GM18867 (cell line): ENCODE results near the gene MPDU1.
"Not testable (repeated sequence)": the region's sequence is repeated elsewhere in the genome, so short reads cannot be mapped to it uniquely, and the experiment has no call there.

Experiments used
- ATAC-seq: cut with Tn5 transposase; IDR thresholded peaks from one replicate; pipeline ENCODE4 v1.9.1; 2021; ENCODE audit warnings: mild to moderate bottlenecking, moderate library complexity; ENCODE audit not compliant: unreplicated experiment

Gene MPDU1

DNA sequence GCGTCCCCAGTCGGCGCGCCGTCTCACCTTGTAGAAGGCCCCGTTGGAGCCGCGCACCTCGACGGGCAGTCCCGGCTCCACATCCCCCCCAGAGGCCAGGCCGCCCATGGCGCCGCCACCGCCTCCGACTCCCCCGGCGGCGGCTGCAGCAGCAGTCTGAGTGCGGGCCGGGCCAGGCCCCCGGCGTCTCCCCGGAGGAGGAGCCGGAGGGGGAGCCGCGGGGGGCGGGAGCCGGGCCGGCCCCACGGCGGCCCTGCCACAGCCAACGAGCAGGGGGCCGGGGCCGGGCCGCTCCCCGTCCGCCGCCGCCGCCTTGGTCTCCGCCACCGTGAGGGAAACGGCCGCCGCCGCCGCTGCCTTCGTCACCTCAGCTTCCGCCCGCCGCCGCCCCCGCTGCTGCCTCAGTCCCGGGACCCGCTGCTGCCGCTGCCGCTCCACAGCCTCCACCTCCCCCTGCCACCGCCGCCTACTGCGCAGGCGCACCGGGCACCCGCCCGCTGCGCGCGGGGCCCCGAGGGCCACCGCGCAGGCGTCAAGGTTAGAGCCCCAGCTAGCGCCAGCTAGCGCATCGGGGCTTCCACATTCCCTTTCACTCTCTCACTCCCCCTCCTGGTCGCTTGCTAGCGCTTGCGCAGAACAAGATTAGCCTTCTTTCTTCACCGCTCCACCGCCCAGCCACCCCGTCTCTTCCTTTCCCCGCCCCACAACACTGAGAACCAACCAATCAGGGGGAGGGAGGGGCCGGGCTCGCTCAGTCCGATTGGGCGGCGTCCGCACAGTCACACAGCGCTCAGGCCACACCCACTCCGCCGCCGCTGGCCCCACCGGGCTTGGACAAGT lies 31.0 kb downstream of the MPDU1 start, which contains the start of gene FXR2:
Gene FXR2, minus strand, starts transcription at position 473 of the 840 bp plus-strand sequence. Its CDS starts 365 bp downstream, at position 108.
- ATAC-seq = peak; percentile 82

DNA sequence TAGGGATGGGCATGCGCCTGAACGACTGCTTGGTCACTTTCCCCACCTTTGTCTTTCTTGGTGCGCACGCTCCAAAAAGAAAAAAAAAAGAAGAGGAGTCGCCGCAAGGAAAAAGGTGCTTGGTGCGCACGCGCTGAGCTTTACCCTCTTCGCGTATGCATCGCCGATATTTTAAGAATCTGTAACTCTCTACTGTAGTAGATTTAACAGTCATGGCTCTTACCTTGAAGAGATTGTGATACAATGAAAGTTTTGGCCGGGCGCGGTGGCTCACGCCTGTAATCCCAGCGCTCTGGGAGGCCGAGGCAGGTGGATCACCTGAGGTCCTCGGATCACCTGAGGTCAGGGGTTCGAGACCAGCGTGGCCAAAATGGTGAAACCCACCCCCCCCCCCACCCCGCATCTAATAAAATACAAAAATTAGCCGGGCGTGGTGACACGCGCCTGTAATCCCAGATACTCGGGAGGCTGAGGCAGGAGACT lies 31.7 kb downstream of the MPDU1 start:
- ATAC-seq = no peak

DNA sequence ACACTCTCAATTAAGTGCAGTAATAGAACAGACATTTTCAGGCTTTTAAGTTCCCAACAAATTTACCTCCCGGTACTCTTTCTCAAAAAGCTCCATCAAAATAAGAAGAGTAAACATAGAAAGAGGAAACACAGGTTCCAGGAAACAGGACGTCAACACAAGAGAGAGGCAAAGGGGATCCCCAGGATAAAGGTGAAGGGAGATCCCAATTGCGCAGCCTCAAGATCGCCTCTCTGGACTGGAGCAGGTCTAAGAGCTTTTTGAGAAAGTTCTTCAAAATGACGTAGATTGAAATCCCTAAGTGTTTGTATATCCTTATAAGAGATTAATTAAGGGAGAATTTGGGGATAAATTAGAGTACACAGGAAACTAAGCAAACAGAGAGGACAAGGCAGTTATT lies 35.0 kb downstream of the MPDU1 start:
- ATAC-seq = no peak

DNA sequence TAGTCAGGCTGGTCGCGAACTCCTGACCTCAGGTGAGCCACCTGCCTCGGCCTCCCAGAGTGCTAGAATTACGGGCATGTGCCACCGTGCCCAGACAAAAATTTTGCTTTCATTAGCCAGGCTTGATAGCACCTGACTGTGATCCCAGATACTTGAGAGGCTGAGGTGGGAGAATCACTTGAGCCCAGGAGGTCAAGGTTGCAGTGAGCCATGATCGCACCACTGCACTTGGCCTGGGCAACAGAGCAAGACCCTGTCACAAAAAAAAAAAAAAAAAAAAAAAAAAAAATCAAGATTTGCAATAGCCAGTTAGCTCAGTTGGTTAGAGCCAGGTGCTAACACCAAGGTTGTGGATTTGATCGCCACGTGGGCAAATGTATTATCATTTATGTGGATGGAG lies 37.2 kb downstream of the MPDU1 start:
- no peak for ATAC-seq

DNA sequence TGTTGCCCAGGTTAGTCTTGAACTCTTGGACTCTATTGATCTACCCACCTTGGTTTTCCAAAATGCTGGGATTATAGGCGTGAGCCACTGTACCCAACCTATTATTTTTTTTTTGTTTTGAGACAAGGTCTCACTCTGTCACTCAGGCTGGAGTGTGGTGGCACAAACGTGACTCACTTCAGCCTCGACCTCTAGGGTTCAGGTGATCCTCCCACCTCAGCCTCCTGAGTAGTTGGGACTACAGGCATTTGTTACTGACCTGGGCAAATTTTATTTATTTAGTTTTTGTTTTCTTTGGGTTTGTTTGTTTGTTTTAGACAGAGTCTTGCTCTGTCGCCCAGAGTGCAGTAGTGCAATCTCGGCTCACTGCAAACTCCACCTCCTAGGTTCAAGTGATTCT lies 40.0 kb downstream of the MPDU1 start:
- no peak for ATAC-seq

DNA sequence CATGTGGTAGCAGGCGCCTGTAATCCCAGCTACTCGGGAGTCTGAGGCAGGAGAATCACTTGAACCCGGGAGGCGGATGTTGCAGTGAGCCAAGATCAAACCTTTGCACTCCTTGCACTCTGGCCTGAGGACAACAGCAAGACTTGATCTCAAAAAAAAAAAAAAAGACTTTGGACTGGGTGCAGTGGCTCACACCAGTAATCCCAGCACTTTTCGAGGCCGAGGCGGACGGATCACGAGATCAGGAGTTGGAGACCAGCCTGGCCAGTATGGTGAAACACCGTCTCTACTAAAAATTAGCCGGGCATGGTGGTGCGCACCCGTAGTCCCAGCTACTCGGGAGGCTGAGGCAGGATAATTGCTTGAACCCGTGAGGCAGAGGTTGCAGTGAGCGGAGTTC lies 42.1 kb downstream of the MPDU1 start:
- not testable (repeated sequence) for ATAC-seq

DNA sequence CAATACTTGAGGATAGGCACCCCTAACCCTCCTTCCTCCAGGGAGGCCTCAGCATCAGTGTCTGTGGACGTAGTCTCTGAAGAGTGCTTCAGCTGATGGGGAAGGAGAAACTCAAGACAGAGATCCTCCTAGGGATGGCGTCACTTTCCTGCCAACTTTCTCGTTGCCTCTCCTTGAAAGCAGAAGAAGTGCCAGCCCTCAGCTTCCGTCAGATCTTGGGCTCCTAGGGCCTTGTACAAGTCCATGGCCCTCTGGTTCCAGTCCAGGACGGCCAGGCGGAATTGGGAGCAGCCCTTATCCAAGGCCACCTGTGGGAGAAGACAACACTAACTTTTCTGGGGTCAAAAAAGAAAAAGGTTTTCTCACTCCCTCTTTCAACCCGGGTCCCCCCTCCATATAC lies 42.7 kb downstream of the MPDU1 start:
- ATAC-seq = no peak

DNA sequence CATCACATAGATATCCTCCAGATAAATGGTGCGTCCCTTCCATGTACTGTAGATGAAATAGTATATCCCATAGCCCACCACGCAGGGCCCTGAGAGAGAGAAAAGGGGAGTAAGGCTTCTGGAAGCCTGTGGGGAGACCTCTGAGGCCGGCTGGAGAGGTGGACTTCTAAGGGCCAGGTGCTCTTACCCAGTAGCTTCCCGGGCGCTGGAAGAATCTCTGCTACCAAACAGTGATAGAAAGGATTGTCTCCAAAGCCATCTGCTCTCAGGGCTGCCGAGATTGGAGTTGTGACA lies 43.3 kb downstream of the MPDU1 start:
- no peak for ATAC-seq

DNA sequence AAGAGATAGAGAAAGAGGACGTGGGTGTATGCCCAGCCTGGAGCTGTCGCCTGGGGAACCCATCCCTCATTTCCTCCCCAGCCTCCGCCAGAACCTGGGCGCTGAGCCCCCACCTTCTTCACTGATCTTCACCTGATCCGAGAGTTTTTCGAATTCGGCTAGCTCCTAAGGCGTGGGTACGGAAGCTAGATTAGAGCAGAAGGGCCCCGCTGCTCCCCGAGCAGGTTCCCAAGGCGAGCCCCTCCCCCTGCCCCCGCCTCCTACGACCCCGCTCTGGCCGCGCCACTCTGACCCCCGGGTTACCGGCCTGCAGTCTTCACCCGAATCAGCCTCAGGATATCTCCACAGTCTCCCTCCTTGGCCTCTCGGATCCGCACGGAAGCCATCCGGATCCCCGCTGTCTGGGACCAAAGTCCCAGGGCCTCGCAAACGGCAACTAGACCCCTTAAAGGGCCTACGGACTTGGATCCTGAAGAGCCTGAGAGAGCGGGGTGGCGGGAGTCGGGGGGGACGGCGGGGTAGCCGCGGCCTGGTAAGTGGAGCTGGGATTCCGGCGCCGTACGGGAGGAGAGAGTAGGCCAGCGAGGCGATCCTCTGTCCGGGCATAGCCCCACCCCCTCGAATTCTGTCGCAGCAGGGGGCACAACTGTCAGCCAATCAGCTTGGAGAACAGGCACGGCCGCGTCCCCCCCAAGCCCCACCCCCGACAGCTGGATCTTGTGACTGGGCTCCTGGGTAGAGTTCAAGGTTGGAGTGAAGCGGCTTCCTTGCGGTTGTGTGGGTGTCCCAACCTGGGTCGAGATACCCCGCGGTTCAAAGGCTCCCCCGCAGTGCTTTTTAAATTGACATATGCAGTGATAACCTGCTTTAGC lies 43.8 kb downstream of the MPDU1 start, which contains the start of gene SAT2:
Gene SAT2, minus strand, starts transcription at position 572 of the 872 bp plus-strand sequence. Its CDS starts 186 bp downstream, at position 386.
- peak; percentile 80 for ATAC-seq

DNA sequence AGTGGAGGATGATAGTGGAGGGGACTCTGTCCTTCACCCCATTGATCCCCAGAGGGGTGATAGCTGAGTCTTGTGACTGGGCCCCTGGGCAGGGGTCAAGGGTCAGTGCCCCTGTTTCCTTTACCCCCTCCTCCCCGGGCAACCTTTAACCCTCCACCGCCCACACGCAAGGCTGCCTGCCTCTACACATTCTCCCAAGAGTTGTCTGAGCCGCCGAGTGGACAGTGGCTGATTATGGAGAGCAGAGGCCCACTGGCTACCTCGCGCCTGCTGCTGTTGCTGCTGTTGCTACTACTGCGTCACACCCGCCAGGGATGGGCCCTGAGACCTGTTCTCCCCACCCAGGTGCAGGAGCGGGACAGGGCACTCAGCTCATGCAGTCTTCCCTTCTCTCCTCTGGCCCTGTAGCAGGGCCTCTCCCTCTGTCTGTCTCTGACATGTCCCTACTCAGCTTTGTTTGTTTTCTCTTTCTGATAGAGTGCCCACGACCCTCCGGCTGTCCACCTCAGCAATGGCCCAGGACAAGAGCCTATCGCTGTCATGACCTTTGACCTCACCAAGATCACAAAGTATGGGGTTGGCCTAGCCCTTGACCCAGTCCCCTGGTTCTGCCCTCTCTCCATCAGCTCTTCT lies 46.4 kb downstream of the MPDU1 start, which contains the start of gene SHBG:
Gene SHBG, plus strand, starts transcription at position 197 of the 633 bp plus-strand sequence. Its CDS starts 38 bp downstream, at position 235.
- no peak for ATAC-seq

DNA sequence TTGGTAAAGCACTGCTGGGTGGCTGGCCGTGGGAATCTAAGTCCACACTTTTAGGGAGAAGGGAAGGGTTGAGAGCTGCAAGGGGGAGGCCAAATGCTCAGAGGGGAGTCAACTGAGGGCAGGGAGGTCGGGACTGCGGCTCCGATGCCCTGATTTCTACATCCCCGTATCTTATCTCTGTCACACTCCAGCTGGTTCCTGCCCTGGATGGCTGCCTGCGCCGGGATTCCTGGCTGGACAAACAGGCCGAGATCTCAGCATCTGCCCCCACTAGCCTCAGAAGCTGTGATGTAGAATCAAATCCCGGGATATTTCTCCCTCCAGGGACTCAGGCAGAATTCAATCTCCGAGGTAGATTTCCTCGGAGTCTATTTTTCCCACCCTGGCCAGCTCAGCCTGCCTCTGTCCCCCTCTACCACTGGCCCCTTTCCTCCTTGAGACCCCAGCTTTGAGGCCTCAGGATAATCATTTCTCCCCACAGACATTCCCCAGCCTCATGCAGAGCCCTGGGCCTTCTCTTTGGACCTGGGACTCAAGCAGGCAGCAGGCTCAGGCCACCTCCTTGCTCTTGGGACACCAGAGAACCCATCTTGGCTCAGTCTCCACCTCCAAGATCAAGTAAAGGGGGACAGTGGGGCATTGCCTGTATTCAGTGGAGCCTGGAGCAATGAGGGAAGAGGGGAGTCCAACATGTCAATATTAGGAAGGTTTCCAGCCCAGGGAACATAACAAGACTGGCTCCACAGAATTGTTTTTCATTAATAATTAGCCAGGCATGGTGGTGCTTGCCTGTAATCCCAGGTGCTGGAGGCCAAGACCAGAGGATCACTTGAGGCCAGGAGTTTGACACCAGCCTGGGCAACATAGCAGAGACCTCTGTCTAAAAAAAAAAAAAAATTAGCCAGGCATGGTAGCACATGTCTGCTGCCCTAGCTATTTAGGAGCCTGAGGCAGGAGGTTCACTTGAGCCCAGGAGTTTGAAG lies 48.0 kb downstream of the MPDU1 start:
- no peak for ATAC-seq

DNA sequence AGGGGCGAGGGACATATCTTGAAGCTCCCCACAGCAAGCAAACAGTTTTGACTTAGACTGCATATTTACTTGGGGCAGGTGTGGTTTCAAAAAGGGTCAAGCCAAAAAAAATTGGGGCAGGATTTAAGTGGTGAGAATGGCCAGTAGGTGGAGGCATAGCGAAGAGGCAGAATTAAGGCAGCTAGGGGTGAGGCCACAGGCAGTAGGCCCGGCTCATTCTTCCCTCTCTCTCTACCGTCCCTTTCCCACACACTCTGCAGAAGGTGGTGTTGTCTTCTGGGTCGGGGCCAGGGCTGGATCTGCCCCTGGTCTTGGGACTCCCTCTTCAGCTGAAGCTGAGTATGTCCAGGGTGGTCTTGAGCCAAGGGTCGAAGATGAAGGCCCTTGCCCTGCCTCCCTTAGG lies 48.8 kb downstream of the MPDU1 start:
- no peak for ATAC-seq

DNA sequence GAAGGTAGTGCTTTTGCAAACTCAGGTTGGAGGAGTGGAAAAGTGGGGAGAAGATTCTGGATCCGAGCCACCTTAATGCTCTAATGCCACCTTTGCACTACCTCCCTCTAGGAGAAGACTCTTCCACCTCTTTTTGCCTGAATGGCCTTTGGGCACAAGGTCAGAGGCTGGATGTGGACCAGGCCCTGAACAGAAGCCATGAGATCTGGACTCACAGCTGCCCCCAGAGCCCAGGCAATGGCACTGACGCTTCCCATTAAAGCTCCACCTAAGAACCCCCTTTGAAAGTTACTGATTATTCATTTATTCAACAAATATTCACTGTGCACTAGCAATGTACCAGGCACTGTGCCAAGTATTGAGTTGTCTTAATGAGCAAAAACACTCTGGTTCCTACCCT lies 49.4 kb downstream of the MPDU1 start:
- no peak for ATAC-seq

DNA sequence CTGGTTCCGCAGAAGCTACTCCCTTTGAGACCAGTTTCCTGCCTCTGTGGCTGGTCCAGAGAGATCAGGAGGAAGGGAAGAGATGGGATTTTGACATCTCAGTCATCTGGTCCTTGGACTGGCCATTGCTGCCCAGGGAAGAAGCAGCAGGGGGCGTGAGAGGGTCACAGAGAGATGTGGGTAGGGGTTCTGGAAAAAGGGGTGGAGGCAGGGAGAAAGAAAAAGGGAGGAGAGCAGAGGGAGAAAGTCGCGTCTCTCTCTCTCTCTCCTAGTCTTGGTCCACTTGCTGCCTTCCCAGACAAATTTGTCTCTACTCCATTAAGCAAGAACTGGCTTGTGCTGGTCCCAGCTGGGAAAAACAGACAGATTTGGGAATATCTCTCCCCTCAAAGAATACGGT lies 50.7 kb downstream of the MPDU1 start:
- no peak for ATAC-seq

DNA sequence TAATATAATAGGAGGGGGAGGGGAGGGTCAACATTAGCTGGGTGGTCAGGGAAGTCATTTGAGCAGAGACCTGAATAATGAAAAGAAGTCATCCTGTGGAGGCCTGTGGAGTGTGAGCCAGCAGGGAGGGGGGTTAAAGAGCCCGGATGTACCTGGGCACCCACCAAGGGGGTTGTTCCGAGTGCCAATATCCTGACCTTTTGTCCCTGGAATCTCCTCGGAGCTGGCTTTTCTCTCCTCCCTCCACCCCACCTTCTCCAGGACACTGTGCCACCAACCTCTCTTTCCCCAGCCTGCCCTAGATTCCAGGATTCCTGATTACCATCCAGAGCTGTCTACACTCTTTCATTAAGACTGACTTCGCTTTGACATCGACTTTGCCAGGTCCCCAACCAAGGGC lies 52.5 kb downstream of the MPDU1 start:
- no peak for ATAC-seq
